Chondrocyte (in vitro differentiated cells): Measurements from ENCODE around the gene HIBCH. TPM values are rescaled to one million over a fixed set of nuclear protein-coding genes. Genes with fewer than 3 reads are reported as not detected.

Source experiments
- DNase-seq: peaks from one replicate; pipeline ENCODE4 v3.0.0; 2021; ENCODE audit warnings: mixed read lengths, low spot score
- H3K27ac Mint-ChIP-seq: one replicate; pipeline ENCODE4 v1.8.0; 2021; ENCODE audit warnings: mild to moderate bottlenecking, moderate library complexity, mixed read lengths; ENCODE audit not compliant: unreplicated experiment
- H3K27me3 Mint-ChIP-seq: 2 replicates; pipeline ENCODE4 v1.8.0; 2021; ENCODE audit warnings: low read depth, mixed read lengths
- H3K36me3 Mint-ChIP-seq: 2 replicates; pipeline ENCODE4 v1.8.0; 2021; ENCODE audit warnings: low read depth, mixed read lengths
- H3K4me1 Mint-ChIP-seq: 2 replicates; pipeline ENCODE4 v1.8.0; 2021; ENCODE audit warnings: low read depth, mild to moderate bottlenecking, mixed read lengths
- H3K4me3 Mint-ChIP-seq: one replicate; pipeline ENCODE4 v1.8.0; 2021; ENCODE audit warnings: mild to moderate bottlenecking, moderate library complexity, mixed read lengths; ENCODE audit not compliant: unreplicated experiment
- H3K9me3 Mint-ChIP-seq: 2 replicates; pipeline ENCODE4 v1.8.0; 2021; ENCODE audit warnings: low read depth, mixed read lengths
- total RNA-seq: library from RNA; stranded (reverse); gene quantifications from 3 replicates; pipeline ENCODE4 v1.2.1, GENCODE V29; 2021
- TF ChIP-seq, protein P1 (sequence below): fragments of 200-600 bp; sonication (generic); IDR thresholded peaks from 2 replicates; pipeline ENCODE4 v1.5.0; 2021; ENCODE audit warnings: antibody characterized with exemption, mild to moderate bottlenecking, moderate library complexity

HIBCH gene
- total RNA-seq, 1 donor from 2014 or later = 19.1 TPM

DNA sequence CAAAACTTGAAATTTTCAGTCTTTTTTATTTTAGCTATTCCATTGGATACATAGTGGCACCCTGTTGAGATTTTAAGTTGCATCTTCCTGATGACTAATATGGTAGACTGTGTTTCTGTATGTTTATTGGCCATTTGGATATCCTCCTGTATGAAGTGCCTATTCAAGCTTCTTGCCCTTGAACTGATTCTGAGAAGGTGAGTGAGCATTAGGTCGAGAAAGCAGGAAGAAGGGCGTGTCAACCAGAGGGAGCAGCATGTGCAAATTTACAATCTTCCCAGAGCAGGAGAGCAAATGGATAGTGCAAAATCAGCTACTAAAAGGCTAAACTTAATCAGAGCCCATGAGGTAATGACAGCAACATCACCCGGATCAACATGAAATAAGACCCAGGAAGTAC lies 32.3 kb upstream of the HIBCH start:
- DNase-seq = no peak
- H3K27me3 Mint-ChIP-seq = no peaks in the 10 kb centered on the region
- TF ChIP-seq, protein P1, sequence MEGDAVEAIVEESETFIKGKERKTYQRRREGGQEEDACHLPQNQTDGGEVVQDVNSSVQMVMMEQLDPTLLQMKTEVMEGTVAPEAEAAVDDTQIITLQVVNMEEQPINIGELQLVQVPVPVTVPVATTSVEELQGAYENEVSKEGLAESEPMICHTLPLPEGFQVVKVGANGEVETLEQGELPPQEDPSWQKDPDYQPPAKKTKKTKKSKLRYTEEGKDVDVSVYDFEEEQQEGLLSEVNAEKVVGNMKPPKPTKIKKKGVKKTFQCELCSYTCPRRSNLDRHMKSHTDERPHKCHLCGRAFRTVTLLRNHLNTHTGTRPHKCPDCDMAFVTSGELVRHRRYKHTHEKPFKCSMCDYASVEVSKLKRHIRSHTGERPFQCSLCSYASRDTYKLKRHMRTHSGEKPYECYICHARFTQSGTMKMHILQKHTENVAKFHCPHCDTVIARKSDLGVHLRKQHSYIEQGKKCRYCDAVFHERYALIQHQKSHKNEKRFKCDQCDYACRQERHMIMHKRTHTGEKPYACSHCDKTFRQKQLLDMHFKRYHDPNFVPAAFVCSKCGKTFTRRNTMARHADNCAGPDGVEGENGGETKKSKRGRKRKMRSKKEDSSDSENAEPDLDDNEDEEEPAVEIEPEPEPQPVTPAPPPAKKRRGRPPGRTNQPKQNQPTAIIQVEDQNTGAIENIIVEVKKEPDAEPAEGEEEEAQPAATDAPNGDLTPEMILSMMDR = no peak
- no peaks in the 10 kb centered on the region for H3K36me3 Mint-ChIP-seq
- no peak overlapping the region for H3K4me3 Mint-ChIP-seq
- H3K4me1 Mint-ChIP-seq = no peaks in the 10 kb centered on the region
- H3K27ac Mint-ChIP-seq = no peak overlapping the region
- no peaks in the 10 kb centered on the region for H3K9me3 Mint-ChIP-seq

DNA sequence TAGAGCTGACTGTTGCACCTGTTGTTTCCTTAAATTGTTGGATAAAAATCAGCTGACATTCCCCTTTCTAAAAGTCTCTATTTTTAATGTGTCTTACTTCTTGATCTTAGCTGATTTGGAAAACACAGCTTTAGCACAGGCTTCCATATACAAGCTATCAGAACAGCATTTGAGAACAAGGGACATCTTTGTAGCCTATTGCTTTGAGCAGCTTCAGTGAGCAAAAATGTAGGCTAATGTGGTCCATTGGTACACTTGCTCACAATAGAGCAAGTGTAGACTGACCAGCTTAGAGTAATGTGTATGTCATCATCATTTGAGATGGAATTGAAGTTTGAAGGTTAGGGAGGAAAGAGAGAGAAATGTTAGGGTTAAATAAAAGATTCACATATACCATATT lies 30.7 kb upstream of the HIBCH start:
- Mint-ChIP-seq H3K36me3 (no peaks in the 10 kb centered on the region), H3K27ac (no peak overlapping the region), H3K9me3 (no peaks in the 10 kb centered on the region), H3K27me3 (no peaks in the 10 kb centered on the region), H3K4me3 (no peak overlapping the region), H3K4me1 (peaks cover 3% of the 10 kb centered on the region)
- DNase-seq = no peak
- TF ChIP-seq, protein P1 = no peak

DNA sequence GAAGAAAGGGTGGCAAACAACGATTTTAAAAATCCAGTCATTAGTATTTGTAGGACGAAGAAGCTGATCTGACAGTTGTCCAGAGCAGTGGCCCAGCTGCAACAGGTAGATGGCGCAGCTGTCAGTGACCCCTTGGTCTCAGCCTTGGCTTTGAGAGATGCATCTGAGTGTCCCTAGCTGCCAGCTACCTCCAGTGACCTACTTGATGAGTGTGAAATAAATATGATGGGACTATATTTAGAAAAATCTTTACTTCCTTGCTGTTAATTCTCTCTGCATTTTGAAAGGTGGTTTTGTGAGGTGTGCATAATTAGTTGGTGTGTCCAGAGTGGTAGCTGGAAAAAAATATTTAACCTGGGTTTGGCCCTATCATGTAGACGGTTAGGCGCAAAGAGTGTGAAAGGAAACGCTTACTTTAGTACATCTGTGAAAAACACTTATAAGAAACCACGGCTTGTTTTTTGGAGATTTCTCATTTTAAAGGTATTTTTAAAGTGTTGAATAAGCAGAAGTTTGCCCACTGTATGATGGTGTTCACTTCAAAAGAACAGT lies 24.7 kb upstream of the HIBCH start:
- Mint-ChIP-seq H3K27ac (peak overlapping the region; percentile 64), H3K27me3 (no peaks in the 10 kb centered on the region), H3K9me3 (no peaks in the 10 kb centered on the region), H3K36me3 (no peaks in the 10 kb centered on the region), H3K4me1 (peaks cover 23% of the 10 kb centered on the region), H3K4me3 (peak overlapping the region; percentile 76)
- TF ChIP-seq, protein P1 = peak; percentile 75
- no peak for DNase-seq

DNA sequence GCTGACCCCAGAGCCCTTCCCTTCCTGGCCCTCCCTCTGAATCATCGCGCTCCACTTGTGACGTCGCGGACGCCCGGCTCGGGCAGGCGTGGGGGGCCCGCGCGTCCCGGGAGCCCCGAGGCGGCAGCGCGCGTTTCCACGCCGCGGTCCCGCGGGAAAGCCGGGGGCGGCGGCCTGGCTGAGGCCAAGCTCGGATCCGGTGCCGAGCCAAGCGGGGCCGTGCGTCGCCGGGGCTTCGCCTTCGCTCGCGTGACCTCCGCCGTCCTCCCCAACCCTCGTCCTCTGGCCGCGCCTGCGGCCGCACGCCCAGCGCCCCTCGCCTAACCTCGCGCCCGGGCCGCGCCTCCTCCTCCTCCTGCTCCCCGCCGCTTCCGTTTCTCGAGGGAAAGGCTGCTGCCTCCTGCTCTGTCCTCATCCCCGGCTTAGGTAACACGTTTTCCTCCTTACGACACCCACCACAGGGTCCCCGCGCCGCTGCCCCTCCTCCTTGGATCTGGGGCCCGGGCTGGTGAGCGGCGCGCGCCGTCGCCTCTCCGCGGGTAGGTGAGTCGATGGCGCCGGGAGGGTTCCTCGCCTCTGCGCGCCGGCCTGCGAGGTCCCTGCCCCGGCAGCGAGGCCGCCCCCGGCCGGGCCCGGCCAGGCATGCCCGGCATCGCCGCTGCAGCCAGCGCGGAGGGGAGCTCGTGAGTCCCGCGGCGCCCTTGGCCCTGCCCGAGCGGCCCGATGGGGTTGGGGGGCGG lies 24.1 kb upstream of the HIBCH start, which contains the start of gene INPP1:
Gene INPP1 (plus strand): TSS at position 54 of the 740 bp plus-strand sequence. CDS start 16,514 bp downstream, outside the sequence.
- H3K27me3 Mint-ChIP-seq = no peaks in the 10 kb centered on the region
- peak; percentile 72 for DNase-seq
- peak within 1 kb of the TSS; percentile 76 for H3K4me3 Mint-ChIP-seq
- peak within 1 kb of the TSS; percentile 91 for H3K27ac Mint-ChIP-seq
- H3K36me3 Mint-ChIP-seq = no peaks in the 10 kb centered on the region
- H3K4me1 Mint-ChIP-seq = peaks cover 23% of the 10 kb centered on the region
- H3K9me3 Mint-ChIP-seq = no peaks in the 10 kb centered on the region
- TF ChIP-seq, protein P1 = no peak

DNA sequence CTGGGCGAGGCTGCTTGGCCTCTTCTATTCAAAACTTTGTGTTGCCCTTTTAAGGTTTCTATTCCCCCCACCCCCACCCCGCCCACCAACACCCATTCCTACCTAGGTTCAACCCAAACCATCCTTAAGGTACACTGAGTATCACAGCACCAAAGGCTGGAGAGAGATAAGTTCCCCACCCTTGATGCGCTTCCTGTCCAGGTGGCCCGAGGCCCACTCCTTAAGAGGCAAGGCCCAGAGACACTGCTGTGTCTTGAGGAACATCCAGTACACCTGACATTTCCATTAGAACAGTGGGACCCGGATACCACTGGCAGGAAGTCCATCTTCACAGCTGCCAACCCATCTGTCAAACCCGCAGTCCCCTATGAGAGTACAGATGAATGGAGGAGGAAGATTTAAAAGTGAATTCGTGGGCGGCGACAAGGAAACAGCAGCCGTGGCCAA lies 23.5 kb upstream of the HIBCH start:
- no peaks in the 10 kb centered on the region for H3K9me3 Mint-ChIP-seq
- H3K27me3 Mint-ChIP-seq = no peaks in the 10 kb centered on the region
- no peak for DNase-seq
- H3K4me3 Mint-ChIP-seq = peak overlapping the region; percentile 76
- TF ChIP-seq, protein P1 = no peak
- H3K27ac Mint-ChIP-seq = peak overlapping the region; percentile 80
- H3K36me3 Mint-ChIP-seq = no peaks in the 10 kb centered on the region
- H3K4me1 Mint-ChIP-seq = peaks cover 23% of the 10 kb centered on the region
